ENCODE data around the gene IL20. TPM values are rescaled to one million over a fixed set of nuclear protein-coding genes. Genes with fewer than 3 reads are reported as not detected.
"Not testable (repeated sequence)": the region's sequence is repeated elsewhere in the genome, so short reads cannot be mapped to it uniquely, and the experiment has no call there.

The IL20 gene
- total RNA-seq, 1 experiment from 2014 or later, result not detected

GRCh38 chr1:206841609-206842323 lies 23.7 kb upstream of the IL20 start:
- DNase-seq (ENCODE audit: extremely low read depth, low read depth), result no peak

GRCh38 chr1:206842854-206843253 lies 22.6 kb upstream of the IL20 start:
- no peak for DNase-seq (ENCODE audit: extremely low read depth, low read depth)

- no peak for DNase-seq (ENCODE audit: extremely low read depth, low read depth)
Observed at GRCh38 chr1:206843626-206844025, 21.8 kb upstream of the IL20 start.

GRCh38 chr1:206846487-206846886 lies 18.9 kb upstream of the IL20 start:
- DNase-seq (ENCODE audit: extremely low read depth, low read depth), result no peak

- DNase-seq (ENCODE audit: extremely low read depth, low read depth), result no peak
Observed at GRCh38 chr1:206847337-206847834, 18.0 kb upstream of the IL20 start.

GRCh38 chr1:206847946-206848345 lies 17.5 kb upstream of the IL20 start:
- no peak for DNase-seq (ENCODE audit: extremely low read depth, low read depth)

GRCh38 chr1:206850401-206850800 lies 15.0 kb upstream of the IL20 start:
- no peak for DNase-seq (ENCODE audit: extremely low read depth, low read depth)

- no peak for DNase-seq (ENCODE audit: extremely low read depth, low read depth)
Observed at GRCh38 chr1:206851341-206852010, 13.9 kb upstream of the IL20 start.

GRCh38 chr1:206852662-206853061 lies 12.8 kb upstream of the IL20 start:
- DNase-seq (ENCODE audit: extremely low read depth, low read depth), result not testable (repeated sequence)

- not testable (repeated sequence) for DNase-seq (ENCODE audit: extremely low read depth, low read depth)
Observed at GRCh38 chr1:206853696-206854095, 11.7 kb upstream of the IL20 start.

- no peak for DNase-seq (ENCODE audit: extremely low read depth, low read depth)
Observed at GRCh38 chr1:206854401-206855129, 10.9 kb upstream of the IL20 start.

- no peak for DNase-seq (ENCODE audit: extremely low read depth, low read depth)
Observed at GRCh38 chr1:206855859-206856258, 9.6 kb upstream of the IL20 start.

GRCh38 chr1:206856674-206857464 lies 8.6 kb upstream of the IL20 start:
- no peak for DNase-seq (ENCODE audit: extremely low read depth, low read depth)

GRCh38 chr1:206859082-206859521 lies 6.3 kb upstream of the IL20 start:
- DNase-seq (ENCODE audit: extremely low read depth, low read depth), result no peak

GRCh38 chr1:206860165-206860564 lies 5.3 kb upstream of the IL20 start:
- DNase-seq (ENCODE audit: extremely low read depth, low read depth), result no peak

GRCh38 chr1:206863266-206863665 lies 2.2 kb upstream of the IL20 start:
- no peak for DNase-seq (ENCODE audit: extremely low read depth, low read depth)

- no peak for DNase-seq (ENCODE audit: extremely low read depth, low read depth)
Observed at GRCh38 chr1:206866062-206866461, 639 bp downstream of the IL20 start.

GRCh38 chr1:206867239-206867638 lies 1.8 kb downstream of the IL20 start:
- no peak for DNase-seq (ENCODE audit: extremely low read depth, low read depth)

GRCh38 chr1:206867716-206868115 lies 2.3 kb downstream of the IL20 start:
- DNase-seq (ENCODE audit: extremely low read depth, low read depth), result no peak

GRCh38 chr1:206868264-206868663 lies 2.8 kb downstream of the IL20 start:
- no peak for DNase-seq (ENCODE audit: extremely low read depth, low read depth)

- no peak for DNase-seq (ENCODE audit: extremely low read depth, low read depth)
Observed at GRCh38 chr1:206872139-206872538, 6.7 kb downstream of the IL20 start.
